Forelimb muscle (tissue), 1 donor: Measurements from ENCODE around the gene TMCC1. TPM values are rescaled to one million over a fixed set of nuclear protein-coding genes. Genes with fewer than 3 reads are reported as not detected.
"Not testable (repeated sequence)": the region's sequence is repeated elsewhere in the genome, so short reads cannot be mapped to it uniquely, and the experiment has no call there.

Experiments used
- DNase-seq: peaks from one replicate; pipeline ENCODE4 v3.0.0-alpha.2; 2013; ENCODE audit warnings: low read depth
- polyA plus RNA-seq: library from polyadenylated mRNA; unstranded; fragments of 120-200 nt; gene quantifications from one replicate; pipeline ENCODE4 v1.2.1, GENCODE V29; 2013; ENCODE audit not compliant: insufficient read length

Gene TMCC1
- polyA plus RNA-seq, 1 donor, result 40.2 TPM

DNA sequence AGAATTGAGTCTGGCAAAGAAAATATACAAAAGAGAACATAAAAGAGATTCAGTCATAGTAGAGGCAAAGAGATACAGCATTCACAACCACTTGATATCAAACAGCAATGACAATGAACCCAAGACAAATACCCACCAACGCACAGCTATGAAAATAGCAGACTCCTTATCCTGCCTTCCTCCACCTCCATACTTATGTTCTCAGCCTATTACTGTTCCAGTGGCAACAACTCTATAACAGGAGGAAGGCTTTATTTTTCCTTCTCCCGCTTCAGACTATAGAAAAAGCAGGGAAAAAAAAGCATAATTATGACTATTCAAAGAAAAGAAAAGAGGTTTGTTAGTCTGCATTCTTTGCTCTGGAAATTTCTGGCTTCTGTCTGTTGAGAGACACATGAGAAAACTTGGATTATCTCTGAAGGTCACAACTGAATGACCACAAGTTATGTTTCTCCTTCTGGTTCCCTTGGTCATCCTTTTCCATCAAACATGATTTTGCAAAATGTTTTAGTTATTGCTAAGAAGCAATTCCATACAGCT lies 205.9 kb downstream of the TMCC1 start:
- DNase-seq, result no peak

DNA sequence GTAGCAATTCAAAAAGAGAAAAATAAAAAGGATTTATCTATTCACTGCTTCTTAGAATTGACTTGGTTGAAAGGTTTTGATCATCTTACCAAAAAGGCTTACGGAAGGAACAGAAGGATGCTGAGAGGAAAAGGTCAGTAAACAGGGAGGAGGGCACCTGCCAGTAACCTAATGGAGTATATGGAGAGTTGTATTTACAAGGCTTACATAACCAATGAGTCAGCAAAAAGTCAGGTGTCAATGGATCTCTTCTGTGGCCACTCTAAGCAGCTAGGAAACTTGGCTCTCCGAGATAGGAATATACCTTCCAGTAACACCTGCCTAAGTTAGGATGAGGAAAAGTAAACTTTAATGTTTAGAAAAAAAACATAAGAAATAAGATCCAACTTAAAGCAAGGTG lies 206.6 kb downstream of the TMCC1 start:
- DNase-seq, result no peak

DNA sequence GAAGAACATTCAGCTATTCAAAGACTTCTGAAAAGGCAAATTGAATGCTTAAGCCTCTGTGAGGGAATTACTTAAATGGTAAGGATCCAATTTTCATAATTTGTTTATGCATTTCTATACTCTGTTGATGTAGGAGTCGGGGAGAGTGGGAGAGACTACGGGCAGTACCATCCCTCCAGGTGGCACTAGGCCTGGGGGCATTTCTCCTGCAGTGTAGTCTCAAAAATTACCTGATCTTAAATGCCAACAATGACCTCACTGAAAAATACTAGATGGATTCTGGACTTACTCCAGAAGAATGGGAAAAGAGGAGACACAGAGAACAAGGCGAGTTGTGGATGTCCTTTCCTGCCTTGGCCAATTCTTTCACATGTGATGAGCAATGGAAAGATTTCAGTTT lies 209.2 kb downstream of the TMCC1 start:
- no peak for DNase-seq

DNA sequence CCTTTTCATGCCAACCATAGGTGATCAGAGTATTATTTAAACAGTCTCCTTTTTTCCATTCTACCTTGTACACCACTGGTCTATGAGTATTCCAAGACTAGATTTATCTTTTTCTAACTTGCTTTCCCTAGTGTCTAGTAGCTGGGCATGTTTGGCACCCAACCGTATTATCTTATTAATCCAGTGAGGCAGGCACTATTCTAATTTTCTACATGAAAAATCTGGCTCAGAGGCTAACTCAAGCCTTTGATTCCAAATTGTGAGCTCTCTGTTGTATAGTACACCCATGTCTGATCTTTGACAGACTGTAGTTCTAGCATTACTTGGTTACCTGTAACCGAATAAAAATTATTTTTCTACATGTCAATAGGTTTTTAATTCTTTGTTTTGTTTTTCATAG lies 210.3 kb downstream of the TMCC1 start:
- no peak for DNase-seq

DNA sequence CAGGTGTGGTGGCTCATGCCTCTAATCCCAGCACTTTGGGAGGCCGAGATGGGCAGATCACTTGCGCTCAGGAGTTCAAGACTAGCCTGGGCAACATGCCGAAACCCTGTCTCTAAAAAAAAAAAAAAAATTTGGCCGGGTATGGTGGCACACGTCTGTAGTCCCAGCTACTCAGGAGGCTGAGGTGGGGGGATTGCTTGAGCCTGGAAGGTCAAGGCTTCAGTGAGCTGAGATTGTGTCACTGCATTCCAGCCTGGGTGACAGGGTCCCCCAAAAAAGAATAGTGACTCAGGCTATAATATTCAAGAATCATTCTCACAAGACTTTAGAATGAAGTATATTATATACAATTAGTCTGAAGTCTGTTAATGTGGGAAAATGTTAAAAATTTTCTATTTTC lies 216.5 kb downstream of the TMCC1 start:
- DNase-seq, result no peak

DNA sequence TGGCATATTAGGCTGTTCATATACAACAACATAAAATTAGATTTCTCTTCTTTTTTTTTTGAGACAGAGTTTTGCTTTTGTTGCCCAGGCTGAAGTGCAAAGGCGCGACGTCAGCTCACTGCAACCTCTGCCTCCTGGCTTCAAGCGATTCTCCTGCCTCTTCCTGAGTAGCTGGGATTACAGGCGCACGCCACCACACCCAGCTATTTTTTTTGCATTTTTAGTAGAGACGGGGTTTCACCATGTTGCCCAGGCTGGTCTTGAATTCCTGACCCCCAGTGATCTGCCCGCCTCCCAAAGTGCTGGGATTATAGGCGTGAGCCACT lies 218.8 kb downstream of the TMCC1 start:
- DNase-seq, result not testable (repeated sequence)

DNA sequence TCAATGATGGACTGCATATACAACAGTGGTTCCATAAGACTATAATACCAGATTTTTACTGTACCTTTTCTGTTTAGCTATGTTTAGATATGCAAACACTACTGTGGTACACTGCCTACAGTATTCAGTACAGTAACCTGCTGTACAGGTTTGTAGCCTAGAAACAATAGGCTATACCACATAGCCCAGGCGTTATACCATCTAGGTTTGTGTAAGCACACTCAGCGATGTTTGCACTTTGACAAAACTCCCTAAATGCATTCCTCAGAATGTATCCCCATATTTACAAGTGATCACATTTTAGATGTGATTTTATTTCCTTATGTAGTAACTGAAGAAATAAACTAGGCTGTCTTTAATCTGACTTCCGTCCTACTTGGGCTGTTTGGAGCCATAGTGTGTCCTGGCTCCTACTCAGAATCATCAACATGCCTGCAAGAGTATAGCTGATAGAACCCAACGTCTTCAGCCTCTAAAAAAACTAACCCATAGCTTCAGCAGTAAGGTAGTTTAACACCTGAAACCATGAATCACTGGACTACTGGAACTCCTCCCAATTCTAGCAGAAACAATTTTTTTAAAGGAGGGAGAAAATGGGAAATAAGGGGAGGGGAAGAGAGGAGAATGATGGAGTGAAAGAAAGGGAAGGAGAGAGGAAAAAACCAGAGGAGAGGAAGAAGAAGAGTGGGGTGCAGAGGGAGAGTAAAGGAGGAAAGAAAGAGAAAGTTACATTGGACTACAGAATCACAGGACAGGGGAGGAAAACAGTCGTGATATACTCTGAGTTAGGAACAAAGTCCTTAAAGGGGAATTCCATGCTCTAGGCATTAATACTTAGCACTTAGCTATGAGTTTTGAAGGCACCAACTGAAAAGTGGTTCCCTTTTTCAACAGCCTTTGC lies 219.4 kb downstream of the TMCC1 start:
- no peak for DNase-seq

DNA sequence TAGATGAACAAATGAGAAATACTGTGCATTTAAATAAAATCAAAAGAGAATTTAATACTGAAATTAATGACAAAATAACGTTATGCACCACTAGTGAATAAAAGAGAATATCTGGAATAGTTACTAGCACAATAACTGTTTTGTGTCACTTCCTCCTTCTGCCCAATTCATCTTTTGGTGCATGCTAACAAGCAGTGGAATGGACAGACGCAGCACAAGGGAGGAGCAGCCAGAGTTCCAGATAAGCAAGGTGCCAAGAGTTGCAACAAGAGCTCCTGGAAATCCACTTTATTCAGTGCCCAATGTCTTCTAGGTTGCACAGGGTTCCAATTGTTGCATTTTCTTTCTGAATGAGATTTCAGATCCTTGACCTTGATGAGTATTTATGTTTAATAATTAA lies 220.5 kb downstream of the TMCC1 start:
- no peak for DNase-seq

DNA sequence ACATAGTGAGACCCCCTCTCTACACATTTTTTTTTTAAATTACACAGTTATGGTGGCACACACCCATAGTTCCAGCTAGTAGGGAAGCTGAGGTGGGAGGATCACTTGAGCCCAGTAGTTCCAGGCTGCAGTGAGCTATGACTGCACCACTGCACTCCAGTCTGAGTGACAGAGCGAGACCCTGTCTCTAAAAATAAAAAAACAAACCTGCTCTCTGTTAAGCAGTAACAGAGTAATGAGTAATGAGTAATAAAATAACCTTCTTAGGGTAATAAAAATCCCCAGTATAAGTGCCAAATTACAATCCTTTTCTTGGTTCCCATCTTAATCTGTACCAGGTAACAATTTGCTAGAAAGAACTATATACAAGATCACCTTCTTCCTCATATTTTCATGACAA lies 221.1 kb downstream of the TMCC1 start:
- no peak for DNase-seq

DNA sequence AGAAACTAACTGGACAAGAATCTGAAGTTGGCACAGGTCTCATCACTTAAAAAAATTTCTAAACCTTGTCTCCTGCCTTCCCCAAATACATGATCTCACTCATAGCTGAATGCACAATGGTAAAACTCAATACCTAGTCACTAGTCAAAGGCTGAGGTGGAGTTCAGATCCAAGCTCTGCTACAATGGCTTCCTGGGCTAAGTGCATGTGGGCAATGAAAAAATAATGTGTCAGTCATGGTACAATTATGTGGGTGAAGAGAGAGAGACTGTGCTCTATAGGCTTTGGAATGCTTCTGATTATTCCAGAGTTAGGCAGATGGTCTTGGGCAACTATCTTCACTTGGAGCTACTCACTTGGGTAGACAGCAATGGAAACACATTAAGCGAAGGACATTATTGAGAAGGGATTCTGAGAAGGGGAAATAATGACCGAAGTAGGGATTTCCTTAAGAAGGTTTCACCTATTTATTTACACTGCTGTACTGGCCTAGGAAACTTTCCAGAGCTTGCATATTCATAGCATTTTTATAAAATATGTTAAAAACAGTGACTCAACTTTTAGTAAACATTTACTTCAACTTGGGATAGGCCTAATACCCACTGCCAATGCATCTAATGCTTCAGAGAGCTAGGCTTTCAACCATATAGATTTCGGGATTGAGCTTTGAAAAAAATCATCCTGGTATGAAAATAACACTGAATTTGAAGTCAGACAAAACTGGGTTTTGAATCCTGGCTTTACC lies 228.3 kb downstream of the TMCC1 start:
- no peak for DNase-seq

DNA sequence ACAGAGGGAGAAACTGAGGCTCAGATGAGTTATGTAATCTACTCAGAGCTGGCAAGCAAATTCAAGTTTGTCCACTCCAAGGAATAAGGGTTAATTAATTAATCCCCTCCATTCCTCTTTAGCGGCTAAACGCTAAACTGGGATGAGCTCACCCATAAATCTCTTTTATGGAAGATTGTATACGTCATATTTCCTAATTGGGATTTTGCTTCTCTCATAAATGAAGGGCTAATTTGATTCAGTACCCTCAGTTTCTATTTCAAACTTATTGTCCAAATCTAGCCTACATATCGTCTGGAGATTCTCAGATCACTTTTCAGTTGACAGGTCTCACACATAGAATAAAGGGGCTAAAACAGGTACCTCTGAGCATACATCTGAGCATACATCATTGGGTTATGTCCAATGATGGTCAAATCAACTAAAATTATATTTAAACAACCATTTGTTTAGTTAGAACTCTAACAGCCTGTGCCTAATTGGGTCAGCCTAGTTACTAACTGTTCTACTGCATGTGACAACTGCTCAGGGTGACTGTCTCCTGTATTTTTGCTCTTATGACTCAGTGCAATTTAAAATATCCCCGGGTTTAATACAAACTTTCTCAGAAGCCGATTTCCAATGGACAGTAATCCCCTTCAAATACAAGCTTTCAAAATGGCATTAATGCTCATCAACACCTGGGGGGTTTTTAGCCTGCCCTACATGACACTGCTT lies 229.4 kb downstream of the TMCC1 start:
- DNase-seq, result no peak

DNA sequence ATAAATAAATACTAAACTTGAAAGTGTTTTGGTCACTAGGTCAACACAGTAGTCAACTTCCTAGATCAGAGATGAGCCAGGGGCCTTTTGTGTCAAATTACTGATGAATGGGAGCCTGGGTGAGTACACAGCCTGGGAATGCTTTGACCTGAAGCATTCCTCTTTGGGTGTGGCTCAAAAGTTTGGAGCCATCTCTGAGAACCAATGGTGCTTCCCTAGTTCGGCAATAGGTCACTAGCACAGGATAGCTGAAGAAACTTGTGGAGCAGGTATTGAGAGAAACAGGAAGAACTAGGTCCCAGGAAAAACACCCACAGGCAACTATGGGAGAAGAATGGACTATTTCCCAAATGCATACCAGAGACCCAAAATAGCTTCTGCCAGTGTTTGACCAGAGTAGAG lies 230.5 kb downstream of the TMCC1 start:
- DNase-seq, result no peak

DNA sequence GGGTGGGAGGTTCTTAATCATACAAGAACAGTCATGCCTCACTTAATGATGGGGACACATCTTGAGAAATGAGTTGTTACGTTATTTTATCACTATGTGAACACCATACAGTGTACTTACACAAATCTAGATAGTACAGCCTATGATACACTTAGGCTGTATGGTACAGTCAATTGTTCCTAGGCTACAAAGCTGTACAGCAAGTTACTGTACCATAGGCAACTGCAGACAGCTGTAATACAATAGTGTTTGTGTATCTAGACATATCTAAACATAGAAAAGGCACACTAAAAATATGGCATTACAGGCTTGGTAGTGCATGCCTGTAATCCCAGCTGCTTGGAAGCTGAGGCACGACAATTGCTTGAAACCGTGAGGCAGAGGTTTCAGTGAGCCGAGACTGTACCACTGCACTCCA lies 231.3 kb downstream of the TMCC1 start:
- no peak for DNase-seq

DNA sequence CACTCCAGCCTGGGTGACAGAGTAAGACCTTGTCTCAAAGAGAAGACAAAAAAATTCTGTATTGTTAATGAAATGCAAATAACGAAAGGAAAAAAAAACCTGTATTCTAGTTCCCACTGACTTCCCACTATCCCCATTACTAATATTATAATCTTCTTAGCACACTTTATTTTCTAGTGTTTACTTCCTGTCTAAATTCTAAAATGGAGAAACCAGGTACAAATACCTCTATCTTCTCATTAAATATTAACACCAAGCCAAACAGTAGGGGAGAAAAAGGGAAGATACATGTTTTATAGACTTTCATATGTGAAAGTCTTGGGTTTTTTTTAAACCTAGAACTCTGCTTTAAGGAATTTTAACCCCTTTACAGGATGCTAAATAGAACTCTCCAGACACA lies 231.7 kb downstream of the TMCC1 start:
- DNase-seq, result no peak

DNA sequence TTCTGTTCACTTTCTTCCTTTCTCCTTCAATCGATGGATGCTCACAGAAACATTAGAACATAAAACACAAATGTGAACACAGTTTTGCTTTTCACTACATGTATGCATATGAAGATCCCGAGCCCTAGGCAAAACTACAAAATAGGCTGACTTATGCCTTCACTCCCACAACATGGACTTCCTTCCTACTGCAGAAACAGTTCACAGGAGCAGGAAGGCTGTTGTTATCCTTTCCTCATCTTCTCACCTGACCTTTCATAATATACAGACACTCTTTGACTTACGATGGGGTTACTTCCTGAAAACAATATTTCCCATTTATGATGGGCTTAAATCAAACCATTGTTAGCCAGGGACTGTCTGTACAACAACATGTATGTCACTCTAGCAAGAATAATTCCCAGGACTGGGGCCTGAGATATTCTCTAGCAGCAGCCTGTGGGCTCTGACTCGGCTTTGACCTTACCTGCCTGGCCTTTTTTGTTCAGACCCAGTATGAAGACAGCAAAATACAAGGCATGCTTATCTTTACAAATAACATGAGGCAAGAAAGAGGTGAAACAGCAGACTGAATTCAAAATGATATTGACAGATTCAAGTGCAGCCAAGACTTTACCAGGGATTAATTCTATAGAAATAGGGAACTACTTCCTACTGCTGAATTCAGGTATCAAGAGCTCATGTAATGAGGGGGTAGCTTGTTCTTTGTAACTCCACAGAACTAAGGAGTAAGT lies 235.2 kb downstream of the TMCC1 start:
- no peak for DNase-seq

DNA sequence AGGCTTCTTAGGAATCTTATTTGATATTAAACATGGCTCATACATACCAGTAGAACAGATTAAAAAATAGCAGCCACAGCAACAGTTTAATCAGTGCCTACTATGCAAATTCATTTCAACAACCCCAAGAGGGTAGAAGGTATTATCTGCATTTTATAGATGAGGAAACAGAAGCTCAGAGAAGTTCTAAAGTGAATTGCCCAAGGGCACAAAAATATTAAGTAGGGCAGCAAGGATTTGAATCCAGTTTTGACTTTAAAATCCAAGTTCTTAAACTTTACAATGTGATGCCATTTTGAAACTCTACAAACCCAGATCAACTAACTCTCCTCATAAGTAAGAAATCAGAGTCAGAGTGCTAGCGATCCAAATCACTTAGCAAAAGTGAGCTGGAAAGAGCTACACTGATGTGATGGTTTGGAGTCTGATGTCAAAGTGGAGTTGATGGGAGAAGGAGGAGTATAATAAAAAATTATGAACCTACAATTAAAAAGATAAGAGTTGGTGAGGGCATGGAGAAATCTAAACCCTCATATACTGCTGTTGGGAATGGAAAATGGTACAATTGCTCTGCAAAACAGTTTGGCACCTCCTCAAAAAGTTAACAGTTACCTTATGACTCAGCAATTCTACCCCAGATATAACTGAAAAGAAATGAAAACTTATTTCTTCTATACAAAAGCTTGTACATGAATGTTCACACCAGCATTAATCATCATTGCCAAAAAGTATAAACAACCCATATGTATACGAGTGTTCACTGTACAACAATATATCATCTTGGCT lies 236.1 kb downstream of the TMCC1 start:
- DNase-seq, result no peak

DNA sequence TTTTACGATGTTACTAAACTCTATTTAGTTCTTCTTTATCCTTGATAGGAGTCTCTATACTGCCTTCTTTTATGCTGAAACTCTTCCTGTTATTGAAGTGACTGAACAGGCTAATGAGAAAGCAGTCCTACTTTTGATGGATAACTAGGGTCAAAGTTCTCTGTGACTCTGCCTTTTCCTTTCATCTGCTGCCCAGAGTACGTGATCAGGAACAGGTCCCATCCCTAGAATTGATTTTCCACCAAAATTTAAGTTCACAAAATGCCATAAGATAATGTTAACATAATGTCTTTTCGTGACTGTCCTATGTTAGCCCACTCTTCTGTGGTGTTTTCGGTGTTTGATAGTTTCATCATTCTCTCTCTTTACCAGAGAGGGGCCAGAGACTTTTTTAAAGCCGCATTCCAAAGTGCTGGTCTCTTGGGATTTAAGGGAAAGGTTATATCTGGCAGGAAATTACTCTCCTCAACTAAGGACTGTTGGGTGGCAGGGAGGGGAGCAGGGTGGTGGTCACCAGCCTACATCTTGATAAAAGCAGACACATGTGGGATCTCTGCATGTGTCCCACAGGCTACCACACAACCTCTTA lies 236.8 kb downstream of the TMCC1 start:
- DNase-seq, result no peak

DNA sequence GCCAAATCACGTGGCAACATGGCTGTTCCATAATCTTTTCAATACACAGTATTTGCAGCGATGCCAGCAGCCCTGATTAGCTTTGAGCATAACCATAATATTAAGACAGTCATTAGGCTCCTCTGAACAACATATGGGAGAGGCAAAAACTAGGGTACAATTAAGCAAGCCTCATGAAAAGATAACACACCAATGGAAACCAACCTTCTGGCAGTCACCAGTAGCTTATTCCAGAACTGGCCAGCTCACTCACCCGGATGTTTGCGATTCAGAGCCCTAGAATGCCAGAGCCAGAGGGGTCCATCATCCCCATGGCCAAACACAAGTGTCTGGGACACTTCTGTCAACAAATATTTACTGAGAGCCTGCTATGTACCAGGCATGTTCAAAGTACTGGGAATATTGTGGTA lies 238.2 kb downstream of the TMCC1 start:
- no peak for DNase-seq

DNA sequence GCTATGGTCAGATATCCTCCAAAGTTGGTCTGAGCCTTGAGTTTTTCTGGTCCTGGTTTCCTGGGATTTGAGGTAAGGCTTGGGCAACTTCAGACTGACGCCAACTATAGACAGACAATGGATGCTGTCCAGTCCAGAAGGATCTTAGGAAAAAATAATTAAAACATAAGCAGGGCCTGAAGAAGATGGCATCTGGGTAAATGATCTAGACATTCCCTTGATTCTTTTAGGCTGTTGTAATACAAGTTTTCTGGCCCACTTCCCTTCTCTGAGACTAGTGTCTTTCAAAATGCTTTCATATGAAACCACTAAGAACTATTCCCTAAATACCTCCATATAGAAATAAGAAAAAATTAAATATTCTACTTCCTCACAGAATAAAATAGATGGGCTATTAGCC lies 239.4 kb downstream of the TMCC1 start:
- DNase-seq, result no peak

DNA sequence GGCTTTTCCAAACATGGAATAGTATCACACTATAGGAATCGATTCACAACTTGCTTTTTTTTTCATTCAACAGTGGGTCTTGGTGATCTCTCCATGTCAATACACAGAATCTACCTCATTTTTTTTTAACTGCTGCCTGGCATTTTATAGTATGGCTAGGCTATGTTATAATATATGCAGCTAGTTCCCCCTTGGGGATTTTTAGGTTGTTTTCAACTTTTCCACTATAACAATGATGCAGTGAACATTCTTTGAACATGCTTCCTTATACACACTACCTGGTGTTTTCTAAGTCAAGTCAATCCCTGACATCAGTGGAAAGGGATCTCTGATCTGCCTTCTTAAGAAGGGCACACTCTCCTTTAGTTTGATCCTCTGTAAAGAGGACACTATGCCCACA lies 240.5 kb downstream of the TMCC1 start:
- no peak for DNase-seq
